Measurements from ENCODE around the gene JADE1.

DNA sequence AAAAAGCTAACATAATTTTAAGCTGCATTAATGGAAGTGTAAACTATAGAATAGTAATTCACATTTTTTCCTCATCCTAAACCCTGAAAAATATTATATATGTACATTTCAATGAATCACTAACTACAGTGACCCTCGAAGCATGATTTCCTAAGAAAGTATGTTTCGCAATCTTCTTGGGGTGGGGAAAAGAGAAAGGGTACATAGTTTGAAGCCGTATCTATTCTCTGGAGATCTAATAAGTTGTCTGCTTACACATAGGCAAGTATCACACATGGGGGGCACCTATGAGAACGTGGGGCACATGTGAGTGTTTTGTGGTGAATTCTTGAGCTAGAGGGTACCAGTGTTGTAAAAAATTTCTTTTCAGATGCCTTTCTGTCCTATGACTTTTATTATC, 71.2 kb downstream of the JADE1 start:
- TF ChIP-seq, protein P1, sequence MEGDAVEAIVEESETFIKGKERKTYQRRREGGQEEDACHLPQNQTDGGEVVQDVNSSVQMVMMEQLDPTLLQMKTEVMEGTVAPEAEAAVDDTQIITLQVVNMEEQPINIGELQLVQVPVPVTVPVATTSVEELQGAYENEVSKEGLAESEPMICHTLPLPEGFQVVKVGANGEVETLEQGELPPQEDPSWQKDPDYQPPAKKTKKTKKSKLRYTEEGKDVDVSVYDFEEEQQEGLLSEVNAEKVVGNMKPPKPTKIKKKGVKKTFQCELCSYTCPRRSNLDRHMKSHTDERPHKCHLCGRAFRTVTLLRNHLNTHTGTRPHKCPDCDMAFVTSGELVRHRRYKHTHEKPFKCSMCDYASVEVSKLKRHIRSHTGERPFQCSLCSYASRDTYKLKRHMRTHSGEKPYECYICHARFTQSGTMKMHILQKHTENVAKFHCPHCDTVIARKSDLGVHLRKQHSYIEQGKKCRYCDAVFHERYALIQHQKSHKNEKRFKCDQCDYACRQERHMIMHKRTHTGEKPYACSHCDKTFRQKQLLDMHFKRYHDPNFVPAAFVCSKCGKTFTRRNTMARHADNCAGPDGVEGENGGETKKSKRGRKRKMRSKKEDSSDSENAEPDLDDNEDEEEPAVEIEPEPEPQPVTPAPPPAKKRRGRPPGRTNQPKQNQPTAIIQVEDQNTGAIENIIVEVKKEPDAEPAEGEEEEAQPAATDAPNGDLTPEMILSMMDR (IDR thresholded peaks at IDR 0.05; ENCODE audit: insufficient read depth, low read length, poor library complexity, severe bottlenecking) = no peak
- no peak for TF ChIP-seq EZH2phosphoT487 (conservative IDR thresholded peaks at IDR 0.05; ENCODE audit: low read length)
